Stimulated activated memory B cell treated with anti-CD40 and anti-IgM and Interleukin-4, amounts not matched to agents 10 μg/mL and 1 μg/mL and 100 μg/mL, for 72 hours (primary cell): ENCODE data around the gene TLL1.

ENCODE experiments used
- ATAC-seq: fragments of 150-1000 bp; cut with Tn5 transposase; 2 replicates; pipeline ENCODE4 v1.10.0; 2021
- H3K27ac Mint-ChIP-seq: one replicate; pipeline ENCODE4 v1.8.0; 2022; ENCODE audit warnings: mild to moderate bottlenecking, mixed read lengths
- H3K27me3 Mint-ChIP-seq: one replicate; pipeline ENCODE4 v1.8.0; 2022; ENCODE audit warnings: mixed read lengths
- H3K36me3 Mint-ChIP-seq: one replicate; pipeline ENCODE4 v1.8.0; 2022; ENCODE audit warnings: mixed read lengths
- H3K4me1 Mint-ChIP-seq: one replicate; pipeline ENCODE4 v1.8.0; 2022; ENCODE audit warnings: mixed read lengths
- H3K4me3 Mint-ChIP-seq: one replicate; pipeline ENCODE4 v1.8.0; 2022; ENCODE audit warnings: mild to moderate bottlenecking, moderate library complexity, mixed read lengths
- H3K9me3 Mint-ChIP-seq: one replicate; pipeline ENCODE4 v1.8.0; 2022; ENCODE audit warnings: mixed read lengths

The TLL1 gene

GRCh38 chr4:166091912-166092510, 219.0 kb downstream of the TLL1 start:
- Mint-ChIP-seq H3K4me3 (no peak overlapping the region), H3K27me3 (peaks cover 8% of the 10 kb centered on the region), H3K27ac (no peak overlapping the region), H3K9me3 (no peaks in the 10 kb centered on the region), H3K4me1 (no peaks in the 10 kb centered on the region), H3K36me3 (no peaks in the 10 kb centered on the region)
- ATAC-seq, result no peak

GRCh38 chr4:166092797-166093290, 219.8 kb downstream of the TLL1 start:
- H3K27ac Mint-ChIP-seq, result no peak overlapping the region
- no peak for ATAC-seq
- no peaks in the 10 kb centered on the region for H3K36me3 Mint-ChIP-seq
- no peaks in the 10 kb centered on the region for H3K9me3 Mint-ChIP-seq
- no peak overlapping the region for H3K4me3 Mint-ChIP-seq
- no peaks in the 10 kb centered on the region for H3K4me1 Mint-ChIP-seq
- peaks cover 8% of the 10 kb centered on the region for H3K27me3 Mint-ChIP-seq

GRCh38 chr4:166104623-166105022, 231.6 kb downstream of the TLL1 start:
- Mint-ChIP-seq H3K4me3 (no peak overlapping the region), H3K27me3 (no peaks in the 10 kb centered on the region), H3K9me3 (no peaks in the 10 kb centered on the region), H3K4me1 (no peaks in the 10 kb centered on the region), H3K36me3 (no peaks in the 10 kb centered on the region), H3K27ac (no peak overlapping the region)
- no peak for ATAC-seq

- Mint-ChIP-seq H3K4me3 (no peak overlapping the region), H3K36me3 (no peaks in the 10 kb centered on the region), H3K27me3 (no peaks in the 10 kb centered on the region), H3K27ac (no peak overlapping the region), H3K4me1 (no peaks in the 10 kb centered on the region), H3K9me3 (no peaks in the 10 kb centered on the region)
- no peak for ATAC-seq
Measured at GRCh38 chr4:166121897-166122296, 248.9 kb downstream of the TLL1 start.

- no peaks in the 10 kb centered on the region for H3K4me1 Mint-ChIP-seq
- H3K4me3 Mint-ChIP-seq, result no peak overlapping the region
- no peak overlapping the region for H3K27ac Mint-ChIP-seq
- ATAC-seq, result no peak
- no peaks in the 10 kb centered on the region for H3K27me3 Mint-ChIP-seq
- no peaks in the 10 kb centered on the region for H3K9me3 Mint-ChIP-seq
- no peaks in the 10 kb centered on the region for H3K36me3 Mint-ChIP-seq
Measured at GRCh38 chr4:166123546-166123945, 250.5 kb downstream of the TLL1 start.

- Mint-ChIP-seq H3K27me3 (no peaks in the 10 kb centered on the region), H3K9me3 (peaks cover 14% of the 10 kb centered on the region), H3K4me3 (no peak overlapping the region), H3K27ac (no peak overlapping the region), H3K4me1 (no peaks in the 10 kb centered on the region), H3K36me3 (no peaks in the 10 kb centered on the region)
- ATAC-seq, result no peak
Measured at GRCh38 chr4:166128403-166128802, 255.4 kb downstream of the TLL1 start.

GRCh38 chr4:166134285-166134684, 261.2 kb downstream of the TLL1 start:
- Mint-ChIP-seq H3K36me3 (no peaks in the 10 kb centered on the region), H3K27ac (no peak overlapping the region), H3K9me3 (peaks cover 19% of the 10 kb centered on the region), H3K4me1 (no peaks in the 10 kb centered on the region), H3K27me3 (no peaks in the 10 kb centered on the region), H3K4me3 (no peak overlapping the region)
- ATAC-seq, result no peak

GRCh38 chr4:166140951-166141350, 267.9 kb downstream of the TLL1 start:
- ATAC-seq, result no peak
- Mint-ChIP-seq H3K36me3 (no peaks in the 10 kb centered on the region), H3K4me3 (no peak overlapping the region), H3K27ac (no peak overlapping the region), H3K4me1 (no peaks in the 10 kb centered on the region), H3K9me3 (peaks cover 2% of the 10 kb centered on the region), H3K27me3 (no peaks in the 10 kb centered on the region)

- Mint-ChIP-seq H3K4me3 (no peak overlapping the region), H3K9me3 (no peaks in the 10 kb centered on the region), H3K27ac (no peak overlapping the region), H3K36me3 (no peaks in the 10 kb centered on the region), H3K27me3 (no peaks in the 10 kb centered on the region), H3K4me1 (no peaks in the 10 kb centered on the region)
- ATAC-seq, result no peak
Measured at GRCh38 chr4:166143227-166143626, 270.2 kb downstream of the TLL1 start.

GRCh38 chr4:166144607-166145006, 271.6 kb downstream of the TLL1 start:
- H3K9me3 Mint-ChIP-seq, result peaks cover 3% of the 10 kb centered on the region
- no peak overlapping the region for H3K27ac Mint-ChIP-seq
- H3K36me3 Mint-ChIP-seq, result no peaks in the 10 kb centered on the region
- H3K4me3 Mint-ChIP-seq, result no peak overlapping the region
- H3K27me3 Mint-ChIP-seq, result no peaks in the 10 kb centered on the region
- no peaks in the 10 kb centered on the region for H3K4me1 Mint-ChIP-seq
- no peak for ATAC-seq

- no peak for ATAC-seq
- Mint-ChIP-seq H3K4me3 (no peak overlapping the region), H3K36me3 (no peaks in the 10 kb centered on the region), H3K9me3 (peaks cover 3% of the 10 kb centered on the region), H3K27me3 (no peaks in the 10 kb centered on the region), H3K27ac (no peak overlapping the region), H3K4me1 (no peaks in the 10 kb centered on the region)
Measured at GRCh38 chr4:166146806-166147540, 273.9 kb downstream of the TLL1 start.
